GM12878 (cell line): Measurements from ENCODE around the gene TKTL1. TPM values are rescaled to one million over a fixed set of nuclear protein-coding genes. Genes with fewer than 3 reads are reported as not detected.

Experiments used
- ATAC-seq: fragments of 200-7000 bp; cut with Tn5 transposase; 3 replicates; pipeline ENCODE4 v1.9.1; 2020; ENCODE audit warnings: mild to moderate bottlenecking, moderate library complexity
- BruUV-seq: library from RNA; stranded (reverse); fragments of 400-500 nt; replicated peaks from 2 replicates; lab custom pipeline; 2021; lab: Mats Ljungman, UMichigan
- CTCF ChIA-PET: fragments of 300-600 bp; sonication (Branson Sonifier 250); formaldehyde crosslinking; extraction: SDS; loops from one replicate; lab custom pipeline; 2021; ENCODE audit warnings: inconsistent platforms; lab: Yijun Ruan, JAX
- POLR2A ChIA-PET: fragments of 350-600 bp; formaldehyde crosslinking; extraction: SDS; loops from one replicate; lab custom pipeline; 2021; ENCODE audit warnings: inconsistent platforms; lab: Charles Lee
- RAD21 ChIA-PET: fragments of 300-600 bp; sonication (Branson Sonifier 250); formaldehyde crosslinking; loops from one replicate; lab custom pipeline; 2023; ENCODE audit warnings: antibody characterized with exemption; ENCODE audit not compliant: unreplicated experiment; lab: Charles Lee
- SMC1A ChIA-PET: fragments of 300-600 bp; sonication (Branson Sonifier 250); formaldehyde crosslinking; loops from one replicate; lab custom pipeline; 2023; ENCODE audit not compliant: unreplicated experiment, uncharacterized antibody; lab: Charles Lee
- DNase-seq: peaks from one replicate; pipeline ENCODE4 v3.0.0-alpha.2; 2011; ENCODE audit warnings: low read depth, low spot score
- FAIRE-seq: peaks from 3 replicates; lab custom pipeline; 2011; peaks lifted over from hg19 to GRCh38; lab: Jason Lieb, UNC
- H2AFZ ChIP-seq: 2 replicates; pipeline ENCODE4 v1.6.0; 2011; ENCODE audit warnings: low read depth, low read length, control low read depth; ENCODE audit not compliant: control insufficient read depth
- H3K27ac ChIP-seq: 2 replicates; pipeline ENCODE4 v1.5.1; 2011; ENCODE audit warnings: control low read depth; ENCODE audit not compliant: control insufficient read depth, insufficient read depth
- H3K27me3 ChIP-seq, 2 experiments: replicated peaks in 1 of 2; 2 replicates each; pipeline versions ENCODE4 v1.6.0 to v1.6.1; 2011; ENCODE audit warnings: low read length in 1 of 2; ENCODE audit not compliant: control insufficient read depth in 2 of 2, insufficient read depth in 2 of 2
- H3K36me3 ChIP-seq, 2 experiments: 2 replicates each; pipeline ENCODE4 v1.5.1; 2011; ENCODE audit warnings: low read length in 1 of 2; ENCODE audit not compliant: control insufficient read depth in 2 of 2, insufficient read depth in 2 of 2
- H3K4me1 ChIP-seq: 2 replicates; pipeline ENCODE4 v1.6.1; 2011; ENCODE audit warnings: mild to moderate bottlenecking, low read length, moderate library complexity, mixed read lengths; ENCODE audit not compliant: control insufficient read depth, insufficient read depth
- H3K4me2 ChIP-seq: 2 replicates; pipeline ENCODE4 v1.6.0; 2011; ENCODE audit warnings: control low read depth; ENCODE audit not compliant: control insufficient read depth, insufficient read depth
- H3K4me3 ChIP-seq: fragments of 200-600 bp; sonication (generic); 2 replicates; pipeline ENCODE4 v1.5.1; 2016
- H3K79me2 ChIP-seq: 2 replicates; pipeline ENCODE4 v1.6.0; 2011; ENCODE audit warnings: low read length; ENCODE audit not compliant: control insufficient read depth, insufficient read depth
- H3K9ac ChIP-seq: 2 replicates; pipeline ENCODE4 v1.8.0; 2011; ENCODE audit warnings: low read length, control low read depth, mixed read lengths; ENCODE audit not compliant: control insufficient read depth, insufficient read depth
- H3K9me3 ChIP-seq: replicated peaks from 3 replicates; pipeline ENCODE4 v1.5.1; 2011; ENCODE audit warnings: mild to moderate bottlenecking, low read length; ENCODE audit not compliant: control insufficient read depth, insufficient read depth
- H4K20me1 ChIP-seq: 2 replicates; pipeline ENCODE4 v1.6.0; 2011; ENCODE audit not compliant: control insufficient read depth, insufficient read depth
- CHD4 ChIP-seq: fragments of 200-600 bp; sonication (generic); IDR thresholded peaks from 2 replicates; pipeline ENCODE4 v1.6.1; 2016; ENCODE audit warnings: mild to moderate bottlenecking
- EZH2 ChIP-seq: IDR thresholded peaks from 2 replicates; pipeline ENCODE4 v1.6.1; 2012; ENCODE audit warnings: low read depth, mild to moderate bottlenecking, control low read depth, inconsistent platforms, low read length, borderline replicate concordance; ENCODE audit not compliant: control insufficient read depth
- NBN ChIP-seq: fragments of 450-650 bp; IDR thresholded peaks from 2 replicates; pipeline ENCODE4 v1.6.1; 2016
- NFYB ChIP-seq: IDR thresholded peaks from 2 replicates; pipeline ENCODE4 v1.6.1; 2011; ENCODE audit warnings: low read depth, mild to moderate bottlenecking, low read length, improper control_type of control experiment, moderate library complexity; ENCODE audit not compliant: insufficient read depth
- POLR2A ChIP-seq: IDR thresholded peaks from 2 replicates; pipeline ENCODE4 v1.6.1; 2011; ENCODE audit warnings: low read depth, mild to moderate bottlenecking, low read length
- POLR2AphosphoS5 ChIP-seq: IDR thresholded peaks from 2 replicates; pipeline ENCODE4 v1.6.1; 2011; ENCODE audit warnings: mild to moderate bottlenecking, low read length, inconsistent platforms
- SIN3A ChIP-seq: IDR thresholded peaks from 2 replicates; pipeline ENCODE4 v1.6.1; 2012; ENCODE audit warnings: low read depth, low read length, improper control_type of control experiment
- SPI1 ChIP-seq: IDR thresholded peaks from 2 replicates; pipeline ENCODE4 v1.6.1; 2011; ENCODE audit warnings: low read depth, mild to moderate bottlenecking, low read length, moderate library complexity, borderline replicate concordance; ENCODE audit not compliant: insufficient read depth
- SUPT20H ChIP-seq: IDR thresholded peaks from 2 replicates; pipeline ENCODE4 v1.6.1; 2011; ENCODE audit warnings: low read depth, mild to moderate bottlenecking, low read length, moderate library complexity, borderline replicate concordance; ENCODE audit not compliant: control insufficient read depth
- TCF7 ChIP-seq: IDR thresholded peaks from 2 replicates; pipeline ENCODE4 v1.6.1; 2014; ENCODE audit warnings: antibody characterized with exemption, borderline replicate concordance
- WGBS: methylation state at CpG from one replicate; pipeline ENCODE4 v1.1.6; 2016; ENCODE audit warnings: low lambda C conversion rate; ENCODE audit not compliant: insufficient replicate concordance, insufficient coverage; ENCODE audit errors: missing lambda C conversion rate; 5-methylcytosine and 5-hydroxymethylcytosine counted together
- in situ Hi-C: fragments of 300-500 bp; cut with MboI; formaldehyde crosslinking; loops from 9 replicates; pipeline ENCODE4 v1.14.3; 2018; ENCODE audit warnings: mixed read lengths
- intact Hi-C: fragments of 100-400 bp; cut with micrococcal nuclease; formaldehyde crosslinking; loops from one replicate; pipeline ENCODE4 v1.14.2; 2022; ENCODE audit not compliant: unreplicated experiment
- polyA plus RNA-seq, 11 experiments: library from polyadenylated mRNA; depleted of rRNA in 4 of 11; unstranded in 6 of 11; stranded (reverse) in 5 of 11; fragments of >200 nt; fragmentation: Nextera tagmentation in 4 of 11; fragmentation: Illumina TruSeq in 1 of 11; extraction: Ambion mirVana in 4 of 11; extraction: Trizol in 1 of 11; gene quantifications; 1 replicate in 1 of 11; 2 replicates in 10 of 11; pipeline versions ENCODE4 v1.2.1 to v1.2.3, GENCODE V29; 2011 to 2016; ENCODE audit warnings: inconsistent platforms in 2 of 11, missing spikeins in 2 of 11, low read depth in 1 of 11
- total RNA-seq, 4 experiments: library from RNA; depleted of rRNA in 3 of 4; stranded (reverse); fragments of >200 nt in 3 of 4; fragmentation: Illumina TruSeq in 1 of 4; extraction: Trizol in 1 of 4; gene quantifications; 2 replicates each; pipeline versions ENCODE4 v1.2.1 to v1.2.3, GENCODE V29; 2013 to 2021
- TF ChIP-seq, protein P1 (sequence below): fragments of 450-650 bp; formaldehyde crosslinking; IDR thresholded peaks from 2 replicates; pipeline ENCODE4 v1.4.0; 2022; ENCODE audit warnings: mild to moderate bottlenecking, moderate library complexity
- TF ChIP-seq, protein P2 (sequence below): IDR thresholded peaks from 2 replicates; pipeline ENCODE4 v1.6.1; 2011; ENCODE audit warnings: low read depth, low read length, improper control_type of control experiment, borderline replicate concordance
- TF ChIP-seq, protein P3 (sequence below): fragments of 450-650 bp; formaldehyde crosslinking; IDR thresholded peaks from 2 replicates; pipeline ENCODE4 v1.5.0; 2022; ENCODE audit warnings: mild to moderate bottlenecking, missing genetic modification characterization
- TF ChIP-seq, protein P4 (sequence below): IDR thresholded peaks from 2 replicates; pipeline ENCODE4 v1.6.1; 2011; ENCODE audit warnings: borderline replicate concordance, low read depth, mild to moderate bottlenecking, moderate library complexity, mixed read lengths, low read length; ENCODE audit not compliant: insufficient read depth; ENCODE audit errors: extremely low read length

The TKTL1 gene
- total and polyA plus RNA-seq, 10 of the 15 experiments (the other 5 are each of a cell fraction or from before 2014, with no cell fraction given) = 0.01 to 0.07 TPM; not detected in 8

DNA sequence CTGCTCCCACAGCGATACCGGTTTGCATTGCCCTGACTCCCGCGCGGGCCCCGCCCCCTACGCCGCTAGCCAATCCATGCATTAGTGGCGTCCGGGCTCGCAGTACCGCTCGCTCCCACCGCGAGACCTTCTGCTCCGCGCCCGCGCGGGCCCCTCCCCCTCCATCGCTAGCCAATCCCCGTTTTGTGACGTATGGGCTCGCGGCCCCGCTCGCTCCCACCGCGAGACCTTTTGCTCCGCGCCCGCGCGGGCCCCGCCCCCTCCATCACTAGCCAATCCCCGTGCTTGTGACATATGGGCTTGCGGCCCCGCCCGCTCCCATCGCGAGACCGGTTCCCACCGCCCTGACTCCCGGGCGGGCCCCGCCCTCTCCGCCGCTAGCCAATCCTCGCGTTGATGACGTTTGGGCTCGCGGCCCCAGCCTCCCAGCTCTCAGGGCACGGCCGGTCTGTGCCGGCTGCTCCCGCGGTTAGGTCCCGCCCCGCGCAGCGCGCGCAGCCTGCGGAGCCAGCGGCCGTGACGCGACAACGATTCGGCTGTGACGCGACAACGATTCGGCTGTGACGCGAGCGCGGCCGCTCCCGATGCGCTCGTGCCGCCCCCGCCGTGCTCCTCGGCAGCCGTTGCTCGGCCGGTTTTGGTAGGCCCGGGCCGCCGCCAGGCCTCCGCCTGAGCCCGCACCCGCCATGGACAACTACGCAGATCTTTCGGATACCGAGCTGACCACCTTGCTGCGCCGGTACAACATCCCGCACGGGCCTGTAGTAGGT lies 83.4 kb downstream of the TKTL1 start, which contains the start of gene EMD:
TSS of gene EMD (plus strand) at position 497 of the 770 bp plus-strand sequence. CDS start at position 687, 190 bp downstream.
- peak; percentile 90 for FAIRE-seq
- in situ Hi-C loops (loop anchor here (5.0 kb wide), 1 partner anchor 158 kb away; no protein-coding TSS in a partner anchor), intact Hi-C loops (loop anchor here (1.0 to 10.0 kb wide), 2 partner anchors 10 to 46 kb away; partner anchors contain the start of gene ATP6AP1)
- H3K27ac ChIP-seq = peak within 1 kb of the TSS; percentile 93
- peak within 1 kb of the TSS; percentile 71 for H3K4me2 ChIP-seq
- H3K36me3 ChIP-seq = no peaks in the 10 kb centered on the region; a peak in 1 of 4 replicates
- ATAC-seq = peak; percentile 89
- CTCF ChIA-PET = no interaction called here
- BruUV-seq = no TSS peak
- 33% methylated on average over 76 of the region's 103 CpGs for WGBS
- H4K20me1 ChIP-seq = no peaks in the 10 kb centered on the region
- RAD21 ChIA-PET = interaction anchor here (0.6 kb wide), 1 partner anchor 140 kb away, joined by 3 read pairs; no protein-coding TSS in a partner anchor
- H2AFZ ChIP-seq = peak within 1 kb of the TSS; percentile 17
- DNase-seq = peak; percentile 87
- no peaks in the 10 kb centered on the region; the same call in 2 of the 3 replicates for H3K9me3 ChIP-seq
- H3K79me2 ChIP-seq = peaks cover 15% of the 10 kb centered on the region
- peak within 1 kb of the TSS; percentile 88 for H3K4me3 ChIP-seq
- SMC1A ChIA-PET = no interaction called here
- POLR2A ChIA-PET = interaction anchor here (0.7 to 1.3 kb wide), 3 partner anchors 8 to 111 kb away, joined by 3 to 4 read pairs (median 3); partner anchors contain the start of gene RPL10
- peaks cover 2% of the 10 kb centered on the region for H3K4me1 ChIP-seq
- H3K27me3 ChIP-seq = no peaks in the 10 kb centered on the region
- H3K9ac ChIP-seq = peak within 1 kb of the TSS; percentile 93
- TF ChIP-seq TCF7 (no peak), NFYB (peak; percentile 75; the same call in 1 of the 2 replicates), POLR2A (peak; percentile 82), NBN (no peak), SIN3A (no peak), CHD4 (no peak), POLR2AphosphoS5 (no peak), EZH2 (no peak), SPI1 (no peak), SUPT20H (no peak)
- TF ChIP-seq, protein P1, sequence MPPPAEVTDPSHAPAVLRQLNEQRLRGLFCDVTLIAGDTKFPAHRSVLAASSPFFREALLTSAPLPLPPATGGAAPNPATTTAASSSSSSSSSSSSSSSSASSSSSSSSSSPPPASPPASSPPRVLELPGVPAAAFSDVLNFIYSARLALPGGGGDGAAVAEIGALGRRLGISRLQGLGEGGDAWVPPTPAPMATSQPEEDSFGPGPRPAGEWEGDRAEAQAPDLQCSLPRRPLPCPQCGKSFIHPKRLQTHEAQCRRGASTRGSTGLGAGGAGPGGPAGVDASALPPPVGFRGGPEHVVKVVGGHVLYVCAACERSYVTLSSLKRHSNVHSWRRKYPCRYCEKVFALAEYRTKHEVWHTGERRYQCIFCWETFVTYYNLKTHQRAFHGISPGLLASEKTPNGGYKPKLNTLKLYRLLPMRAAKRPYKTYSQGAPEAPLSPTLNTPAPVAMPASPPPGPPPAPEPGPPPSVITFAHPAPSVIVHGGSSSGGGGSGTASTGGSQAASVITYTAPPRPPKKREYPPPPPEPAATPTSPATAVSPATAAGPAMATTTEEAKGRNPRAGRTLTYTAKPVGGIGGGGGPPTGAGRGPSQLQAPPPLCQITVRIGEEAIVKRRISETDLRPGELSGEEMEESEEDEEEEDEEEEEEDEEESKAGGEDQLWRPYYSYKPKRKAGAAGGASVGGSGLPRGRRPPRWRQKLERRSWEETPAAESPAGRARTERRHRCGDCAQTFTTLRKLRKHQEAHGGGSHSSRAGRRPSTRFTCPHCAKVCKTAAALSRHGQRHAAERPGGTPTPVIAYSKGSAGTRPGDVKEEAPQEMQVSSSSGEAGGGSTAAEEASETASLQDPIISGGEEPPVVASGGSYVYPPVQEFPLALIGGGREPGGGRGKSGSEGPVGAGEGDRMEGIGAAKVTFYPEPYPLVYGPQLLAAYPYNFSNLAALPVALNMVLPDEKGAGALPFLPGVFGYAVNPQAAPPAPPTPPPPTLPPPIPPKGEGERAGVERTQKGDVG (CRISPR knock-in tag) = no peak
- TF ChIP-seq, protein P2, sequence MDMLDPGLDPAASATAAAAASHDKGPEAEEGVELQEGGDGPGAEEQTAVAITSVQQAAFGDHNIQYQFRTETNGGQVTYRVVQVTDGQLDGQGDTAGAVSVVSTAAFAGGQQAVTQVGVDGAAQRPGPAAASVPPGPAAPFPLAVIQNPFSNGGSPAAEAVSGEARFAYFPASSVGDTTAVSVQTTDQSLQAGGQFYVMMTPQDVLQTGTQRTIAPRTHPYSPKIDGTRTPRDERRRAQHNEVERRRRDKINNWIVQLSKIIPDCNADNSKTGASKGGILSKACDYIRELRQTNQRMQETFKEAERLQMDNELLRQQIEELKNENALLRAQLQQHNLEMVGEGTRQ = no peak
- TF ChIP-seq, protein P3, sequence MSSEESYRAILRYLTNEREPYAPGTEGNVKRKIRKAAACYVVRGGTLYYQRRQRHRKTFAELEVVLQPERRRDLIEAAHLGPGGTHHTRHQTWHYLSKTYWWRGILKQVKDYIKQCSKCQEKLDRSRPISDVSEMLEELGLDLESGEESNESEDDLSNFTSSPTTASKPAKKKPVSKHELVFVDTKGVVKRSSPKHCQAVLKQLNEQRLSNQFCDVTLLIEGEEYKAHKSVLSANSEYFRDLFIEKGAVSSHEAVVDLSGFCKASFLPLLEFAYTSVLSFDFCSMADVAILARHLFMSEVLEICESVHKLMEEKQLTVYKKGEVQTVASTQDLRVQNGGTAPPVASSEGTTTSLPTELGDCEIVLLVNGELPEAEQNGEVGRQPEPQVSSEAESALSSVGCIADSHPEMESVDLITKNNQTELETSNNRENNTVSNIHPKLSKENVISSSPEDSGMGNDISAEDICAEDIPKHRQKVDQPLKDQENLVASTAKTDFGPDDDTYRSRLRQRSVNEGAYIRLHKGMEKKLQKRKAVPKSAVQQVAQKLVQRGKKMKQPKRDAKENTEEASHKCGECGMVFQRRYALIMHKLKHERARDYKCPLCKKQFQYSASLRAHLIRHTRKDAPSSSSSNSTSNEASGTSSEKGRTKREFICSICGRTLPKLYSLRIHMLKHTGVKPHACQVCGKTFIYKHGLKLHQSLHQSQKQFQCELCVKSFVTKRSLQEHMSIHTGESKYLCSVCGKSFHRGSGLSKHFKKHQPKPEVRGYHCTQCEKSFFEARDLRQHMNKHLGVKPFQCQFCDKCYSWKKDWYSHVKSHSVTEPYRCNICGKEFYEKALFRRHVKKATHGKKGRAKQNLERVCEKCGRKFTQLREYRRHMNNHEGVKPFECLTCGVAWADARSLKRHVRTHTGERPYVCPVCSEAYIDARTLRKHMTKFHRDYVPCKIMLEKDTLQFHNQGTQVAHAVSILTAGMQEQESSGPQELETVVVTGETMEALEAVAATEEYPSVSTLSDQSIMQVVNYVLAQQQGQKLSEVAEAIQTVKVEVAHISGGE (CRISPR knock-in tag) = no peak
- TF ChIP-seq, protein P4, sequence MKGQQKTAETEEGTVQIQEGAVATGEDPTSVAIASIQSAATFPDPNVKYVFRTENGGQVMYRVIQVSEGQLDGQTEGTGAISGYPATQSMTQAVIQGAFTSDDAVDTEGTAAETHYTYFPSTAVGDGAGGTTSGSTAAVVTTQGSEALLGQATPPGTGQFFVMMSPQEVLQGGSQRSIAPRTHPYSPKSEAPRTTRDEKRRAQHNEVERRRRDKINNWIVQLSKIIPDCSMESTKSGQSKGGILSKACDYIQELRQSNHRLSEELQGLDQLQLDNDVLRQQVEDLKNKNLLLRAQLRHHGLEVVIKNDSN = no peak
